Endodermal cell (in vitro differentiated cells): Measurements from ENCODE around the gene RASGEF1B. TPM values are rescaled to one million over a fixed set of nuclear protein-coding genes. Genes with fewer than 3 reads are reported as not detected.

Experiments used
- DNase-seq: peaks from one replicate; pipeline ENCODE4 v3.0.0-alpha.2; 2017
- H3K27ac ChIP-seq: 2 replicates; pipeline ENCODE4 v1.5.1; 2013; ENCODE audit warnings: mild to moderate bottlenecking, low read depth, low read length, moderate library complexity
- H3K27me3 ChIP-seq: 2 replicates; pipeline ENCODE4 v1.6.1; 2013; ENCODE audit warnings: mild to moderate bottlenecking, low read length, moderate library complexity; ENCODE audit not compliant: insufficient read depth, control insufficient read depth, poor library complexity, severe bottlenecking
- H3K36me3 ChIP-seq: 2 replicates; pipeline ENCODE4 v1.7.0; 2013; ENCODE audit warnings: mild to moderate bottlenecking, low read length, moderate library complexity; ENCODE audit not compliant: control insufficient read depth, insufficient read depth
- H3K4me1 ChIP-seq: one replicate; pipeline ENCODE4 v1.7.0; 2013; ENCODE audit warnings: low read length; ENCODE audit not compliant: control insufficient read depth, insufficient read depth
- H3K4me3 ChIP-seq: 2 replicates; pipeline ENCODE4 v1.5.1; 2013; ENCODE audit warnings: mild to moderate bottlenecking, low read length, moderate library complexity
- H3K9ac ChIP-seq: 2 replicates; pipeline ENCODE4 v1.6.1; 2013; ENCODE audit warnings: mild to moderate bottlenecking, low read length, moderate library complexity; ENCODE audit not compliant: poor library complexity, severe bottlenecking; ENCODE audit errors: extremely low read depth
- H3K9me3 ChIP-seq: 2 replicates; pipeline ENCODE4 v1.6.1; 2013; ENCODE audit warnings: mild to moderate bottlenecking, low read length, moderate library complexity; ENCODE audit not compliant: control insufficient read depth
- H3K27ac Mint-ChIP-seq: 2 replicates; pipeline ENCODE4 v1.8.0; 2020; ENCODE audit warnings: mixed read lengths
- H3K27me3 Mint-ChIP-seq: 2 replicates; pipeline ENCODE4 v1.8.0; 2021; ENCODE audit warnings: mild to moderate bottlenecking, mixed read lengths; ENCODE audit not compliant: insufficient read depth
- H3K36me3 Mint-ChIP-seq: 2 replicates; pipeline ENCODE4 v1.8.0; 2020; ENCODE audit warnings: low read depth, mixed read lengths
- H3K4me1 Mint-ChIP-seq: 2 replicates; pipeline ENCODE4 v1.8.0; 2020; ENCODE audit warnings: mixed read lengths
- H3K4me3 Mint-ChIP-seq: 2 replicates; pipeline ENCODE4 v1.8.0; 2020; ENCODE audit warnings: mild to moderate bottlenecking, moderate library complexity, mixed read lengths
- H3K9me3 Mint-ChIP-seq: 2 replicates; pipeline ENCODE4 v1.8.0; 2020; ENCODE audit warnings: mild to moderate bottlenecking, mixed read lengths
- WGBS, 2 experiments: methylation state at CpG; one replicate each; pipeline versions ENCODE4 v1.1.5 to v1.1.7; 2013; ENCODE audit warnings: missing lambda C conversion rate in 2 of 2, mixed read lengths in 1 of 2; ENCODE audit not compliant: insufficient coverage in 1 of 2, insufficient read length in 1 of 2; 5-methylcytosine and 5-hydroxymethylcytosine counted together
- total RNA-seq, 2 donors: library from RNA; stranded (reverse); fragmentation: NEBNext Ultra II Directional in 1 of 2; extraction: Animal tissue kit (Norgen Biotek cat#: 25700) in 1 of 2; gene quantifications; 2 replicates in 1 of 2; 3 replicates in 1 of 2; pipeline ENCODE4 v1.2.1, GENCODE V29; 2021
- TF ChIP-seq, protein P1 (sequence below): fragments of 200-600 bp; sonication (generic); conservative IDR thresholded peaks from 2 replicates; pipeline ENCODE4 v1.5.0; 2021; ENCODE audit warnings: antibody characterized with exemption, mild to moderate bottlenecking

Gene RASGEF1B
- total RNA-seq, 2 donors from 2014 or later, result 15.3 to 26.7 TPM

DNA sequence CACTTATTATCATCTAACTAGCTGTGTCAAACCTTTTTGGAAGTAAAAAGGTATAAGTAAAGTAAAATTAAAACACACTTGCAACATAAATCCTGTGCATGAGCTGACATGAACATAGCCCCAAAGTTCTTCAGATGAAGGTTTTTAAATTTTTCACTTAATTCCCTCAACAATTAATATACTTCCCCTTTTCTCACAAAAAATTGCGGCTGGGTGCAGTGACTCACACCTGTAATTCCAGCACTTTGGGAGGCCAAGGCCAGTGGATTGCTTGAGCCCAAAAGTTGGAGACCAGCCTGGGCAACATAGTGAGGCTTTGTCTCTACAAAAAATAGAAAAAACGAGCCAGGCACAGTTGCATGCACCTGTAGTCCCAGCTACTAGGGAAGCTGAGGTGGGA is 16.8 kb downstream of the RASGEF1B start:
- H3K4me3 ChIP-seq, result no peak overlapping the region
- Mint-ChIP-seq H3K9me3 (no peaks in the 10 kb centered on the region), H3K4me3 (no peak overlapping the region), H3K4me1 (peaks cover 18% of the 10 kb centered on the region), H3K27ac (no peak overlapping the region), H3K36me3 (peaks cover 66% of the 10 kb centered on the region), H3K27me3 (no peaks in the 10 kb centered on the region)
- peaks cover 83% of the 10 kb centered on the region for H3K36me3 ChIP-seq
- TF ChIP-seq, protein P1, sequence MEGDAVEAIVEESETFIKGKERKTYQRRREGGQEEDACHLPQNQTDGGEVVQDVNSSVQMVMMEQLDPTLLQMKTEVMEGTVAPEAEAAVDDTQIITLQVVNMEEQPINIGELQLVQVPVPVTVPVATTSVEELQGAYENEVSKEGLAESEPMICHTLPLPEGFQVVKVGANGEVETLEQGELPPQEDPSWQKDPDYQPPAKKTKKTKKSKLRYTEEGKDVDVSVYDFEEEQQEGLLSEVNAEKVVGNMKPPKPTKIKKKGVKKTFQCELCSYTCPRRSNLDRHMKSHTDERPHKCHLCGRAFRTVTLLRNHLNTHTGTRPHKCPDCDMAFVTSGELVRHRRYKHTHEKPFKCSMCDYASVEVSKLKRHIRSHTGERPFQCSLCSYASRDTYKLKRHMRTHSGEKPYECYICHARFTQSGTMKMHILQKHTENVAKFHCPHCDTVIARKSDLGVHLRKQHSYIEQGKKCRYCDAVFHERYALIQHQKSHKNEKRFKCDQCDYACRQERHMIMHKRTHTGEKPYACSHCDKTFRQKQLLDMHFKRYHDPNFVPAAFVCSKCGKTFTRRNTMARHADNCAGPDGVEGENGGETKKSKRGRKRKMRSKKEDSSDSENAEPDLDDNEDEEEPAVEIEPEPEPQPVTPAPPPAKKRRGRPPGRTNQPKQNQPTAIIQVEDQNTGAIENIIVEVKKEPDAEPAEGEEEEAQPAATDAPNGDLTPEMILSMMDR, result no peak
- no peak for DNase-seq
- no peaks in the 10 kb centered on the region for H3K27me3 ChIP-seq
- H3K27ac ChIP-seq, result no peak overlapping the region
- 80 to 90% methylated on average over 1 to 2 of the region's 2 CpGs for WGBS, 2 experiments
- no peaks in the 10 kb centered on the region for H3K9me3 ChIP-seq
- no peak overlapping the region for H3K9ac ChIP-seq
- H3K4me1 ChIP-seq, result peaks cover 5% of the 10 kb centered on the region

DNA sequence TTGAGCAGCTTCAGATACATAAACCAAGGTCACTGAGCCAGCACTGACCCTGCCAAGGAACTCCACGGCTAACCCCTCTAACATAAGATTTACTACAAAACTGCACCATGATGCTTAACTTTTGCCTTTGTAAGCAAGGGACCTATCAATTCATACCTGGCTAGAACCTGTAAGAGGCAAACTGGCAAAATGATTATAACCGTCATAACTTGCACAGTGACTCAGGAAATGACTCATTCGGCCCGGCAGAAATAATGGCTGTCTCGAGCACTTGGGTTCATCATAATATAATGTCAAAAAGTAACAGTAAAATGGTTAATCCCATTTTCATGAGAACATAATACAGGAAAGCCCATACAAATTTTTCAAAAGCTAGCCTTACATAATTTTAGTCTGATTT is 17.2 kb downstream of the RASGEF1B start:
- Mint-ChIP-seq H3K27me3 (no peaks in the 10 kb centered on the region), H3K9me3 (no peaks in the 10 kb centered on the region), H3K27ac (peak overlapping the region; percentile 48), H3K4me1 (peaks cover 16% of the 10 kb centered on the region), H3K4me3 (no peak overlapping the region), H3K36me3 (peaks cover 71% of the 10 kb centered on the region)
- no peaks in the 10 kb centered on the region for H3K27me3 ChIP-seq
- H3K4me3 ChIP-seq, result no peak overlapping the region
- no peak for DNase-seq
- H3K4me1 ChIP-seq, result peaks cover under 1% of the 10 kb centered on the region
- TF ChIP-seq, protein P1, result no peak
- H3K27ac ChIP-seq, result no peak overlapping the region
- H3K9me3 ChIP-seq, result no peaks in the 10 kb centered on the region
- WGBS, 2 experiments, result 82 to 96% methylated on average over 1 to 5 of the region's 5 CpGs
- peaks cover 88% of the 10 kb centered on the region for H3K36me3 ChIP-seq
- H3K9ac ChIP-seq, result no peak overlapping the region

DNA sequence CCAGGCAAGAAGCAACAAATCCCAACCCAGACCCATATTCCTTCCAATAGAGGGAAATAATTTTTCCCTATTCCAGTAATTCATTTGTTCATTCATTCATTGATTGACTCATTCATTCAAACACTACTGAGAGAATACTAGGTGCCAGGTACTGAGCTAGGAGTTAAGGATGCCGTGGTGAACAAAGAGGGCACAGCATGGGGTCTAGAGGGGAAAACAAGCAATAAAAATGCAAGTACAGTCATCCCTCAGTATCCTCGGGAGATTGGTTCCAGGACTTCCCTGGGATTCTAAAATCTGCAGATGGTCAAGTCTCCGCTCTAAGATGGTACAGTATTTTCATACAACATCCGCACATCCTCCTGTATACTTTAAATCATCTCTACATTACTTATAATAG is 18.7 kb downstream of the RASGEF1B start:
- H3K27ac ChIP-seq, result no peak overlapping the region
- no peak overlapping the region for H3K4me3 ChIP-seq
- Mint-ChIP-seq H3K4me1 (peaks cover 16% of the 10 kb centered on the region), H3K4me3 (no peak overlapping the region), H3K27ac (no peak overlapping the region), H3K36me3 (peaks cover 70% of the 10 kb centered on the region), H3K9me3 (no peaks in the 10 kb centered on the region), H3K27me3 (no peaks in the 10 kb centered on the region)
- H3K9ac ChIP-seq, result no peak overlapping the region
- no peaks in the 10 kb centered on the region for H3K27me3 ChIP-seq
- H3K4me1 ChIP-seq, result no peaks in the 10 kb centered on the region
- TF ChIP-seq, protein P1, result no peak
- H3K9me3 ChIP-seq, result no peaks in the 10 kb centered on the region
- 71 to 88% methylated on average over 1 to 4 of the region's 4 CpGs for WGBS, 2 experiments
- H3K36me3 ChIP-seq, result peaks cover 82% of the 10 kb centered on the region
- peak; percentile 58 for DNase-seq
